ENCODE data around the gene APIP. TPM values are rescaled to one million over a fixed set of nuclear protein-coding genes. Genes with fewer than 3 reads are reported as not detected.
"Not testable (repeated sequence)": the region's sequence is repeated elsewhere in the genome, so short reads cannot be mapped to it uniquely, and the experiment has no call there.

Gene APIP
- total RNA-seq, 2 donors from 2014 or later: 23.0 to 31.1 TPM

DNA sequence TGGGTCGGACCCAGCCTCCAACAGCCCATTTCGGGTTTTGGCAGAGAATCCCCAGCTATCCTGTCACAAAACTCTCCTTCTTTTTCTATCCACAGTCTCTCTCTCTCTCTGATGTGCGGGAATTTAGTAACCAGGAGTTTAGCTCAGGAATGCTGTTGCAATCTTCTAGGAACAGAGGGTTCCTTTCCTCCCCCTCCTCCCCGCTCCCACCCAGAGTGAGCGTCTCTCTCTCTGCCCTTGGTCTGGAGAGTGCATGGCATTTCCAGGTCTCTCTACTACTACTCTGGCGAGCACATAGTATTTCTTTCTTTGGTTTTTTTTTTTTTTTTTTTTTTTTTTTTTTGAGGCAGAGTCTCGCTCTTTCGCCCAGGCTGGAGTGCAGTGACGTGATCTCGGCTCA, 17.7 kb downstream of the APIP start:
- no peak for DNase-seq (ENCODE audit: low spot score)
- intact Hi-C loops (cut with DNase I): loop anchor here (10.0 kb wide), 1 partner anchor 314 kb away; no protein-coding TSS in a partner anchor

DNA sequence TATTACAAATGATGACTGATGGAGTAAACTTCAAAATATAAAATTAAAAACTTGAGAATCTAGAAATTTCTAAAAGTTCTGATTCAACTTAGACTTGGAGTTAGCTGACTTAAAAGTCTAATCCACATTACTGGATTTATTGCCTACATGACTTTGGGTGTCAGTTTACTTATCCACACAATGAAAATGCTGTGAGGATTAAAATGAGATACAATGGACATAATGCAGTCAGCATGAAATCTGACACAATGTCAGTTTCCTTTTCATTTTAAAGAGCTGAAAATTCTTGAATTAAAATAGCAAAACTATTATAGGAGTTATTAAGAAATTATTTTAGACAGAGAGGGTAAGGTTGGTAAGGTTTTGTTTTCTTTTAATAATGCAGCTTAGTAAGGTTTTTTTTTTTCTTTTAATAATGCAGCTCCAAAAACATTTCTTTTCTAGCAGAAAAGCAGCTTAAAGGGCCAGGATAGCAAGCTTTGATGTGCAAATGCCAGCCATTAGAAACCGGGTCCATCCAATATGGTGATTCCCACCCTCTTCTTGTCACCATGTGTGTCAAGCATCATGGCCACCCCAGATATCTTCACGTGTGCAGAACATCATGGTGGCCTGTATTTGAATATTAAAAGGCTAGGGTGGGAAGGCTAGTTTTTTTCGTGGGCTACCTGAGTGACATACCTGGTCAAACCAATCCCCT, 18.9 kb downstream of the APIP start:
- no peak for DNase-seq (ENCODE audit: low spot score)
- intact Hi-C loops (cut with DNase I): loop anchor here (10.0 kb wide), 1 partner anchor 313 kb away; no protein-coding TSS in a partner anchor

DNA sequence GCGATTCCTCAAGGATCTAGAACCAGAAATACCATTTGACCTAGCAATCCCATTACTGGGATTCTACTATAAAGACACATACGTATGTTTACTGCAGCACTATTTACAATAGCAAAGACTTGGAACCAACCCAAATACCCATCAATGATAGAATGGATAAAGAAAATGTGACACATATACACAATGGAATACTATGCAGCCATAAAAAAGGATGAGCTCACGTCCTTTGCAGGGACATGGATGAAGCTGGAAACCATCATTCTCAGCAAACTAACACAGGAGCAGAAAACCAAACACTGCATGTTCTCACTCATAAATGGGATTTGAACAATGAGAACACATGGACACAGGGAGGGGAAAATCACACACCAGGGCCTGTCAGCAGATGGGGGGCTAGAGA, 20.0 kb downstream of the APIP start:
- not testable (repeated sequence) for DNase-seq (ENCODE audit: low spot score)
- intact Hi-C loops (cut with DNase I): loop anchor here (10.0 kb wide), 1 partner anchor 311 kb away; no protein-coding TSS in a partner anchor

- no peak for DNase-seq (ENCODE audit: low spot score)
- intact Hi-C loops (cut with DNase I): loop anchor here (10.0 kb wide), 1 partner anchor 309 kb away; no protein-coding TSS in a partner anchor
Observed at GRCh38 chr11:34893416-34893815, 22.8 kb downstream of the APIP start.

DNA sequence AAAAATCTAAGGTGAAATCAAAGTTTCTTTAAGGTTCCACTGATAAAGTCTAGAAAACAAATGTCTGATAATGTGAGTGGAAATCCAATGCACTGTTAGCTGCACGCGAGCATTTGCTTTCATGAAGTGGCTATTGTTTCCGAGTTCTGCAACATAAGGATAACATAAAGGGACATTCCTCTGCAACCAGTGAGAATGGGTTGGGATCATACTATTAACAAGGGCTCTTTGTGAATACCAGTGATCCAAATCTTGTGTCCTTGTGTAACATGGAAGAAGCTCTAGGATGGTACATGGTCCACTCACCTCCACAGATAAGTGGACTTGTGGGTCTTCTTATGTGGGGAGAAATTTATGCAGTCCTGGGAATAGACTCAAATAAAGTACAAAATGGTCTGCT, 24.6 kb downstream of the APIP start:
- intact Hi-C loops (cut with DNase I): loop anchor here (10.0 kb wide), 1 partner anchor 307 kb away; no protein-coding TSS in a partner anchor
- no peak for DNase-seq (ENCODE audit: low spot score)

GRCh38 chr11:34890812-34891211, 25.4 kb downstream of the APIP start:
- DNase-seq (ENCODE audit: low spot score): no peak
- intact Hi-C loops (cut with DNase I): loop anchor here (10.0 kb wide), 1 partner anchor 306 kb away; no protein-coding TSS in a partner anchor

DNA sequence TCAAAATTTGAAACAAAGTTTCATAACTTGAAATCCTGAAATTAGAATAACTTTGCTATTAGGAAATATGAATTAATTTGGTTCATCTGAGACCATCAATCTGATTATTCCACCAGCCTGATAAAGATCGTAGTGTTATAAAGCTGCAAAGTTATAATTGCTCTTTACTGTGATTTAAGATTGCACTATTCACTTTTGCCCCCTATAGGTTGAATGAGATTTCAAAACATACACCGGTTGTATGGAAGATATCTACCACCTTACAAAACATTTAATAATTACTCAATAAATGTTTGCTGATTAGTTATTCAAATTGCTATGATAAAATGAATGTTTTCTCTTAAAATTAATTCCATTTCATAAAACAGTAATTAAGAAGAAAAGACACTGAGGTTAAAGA, 26.1 kb downstream of the APIP start:
- intact Hi-C loops (cut with DNase I): loop anchor here (10.0 kb wide), 1 partner anchor 305 kb away; no protein-coding TSS in a partner anchor
- DNase-seq (ENCODE audit: low spot score): no peak

DNA sequence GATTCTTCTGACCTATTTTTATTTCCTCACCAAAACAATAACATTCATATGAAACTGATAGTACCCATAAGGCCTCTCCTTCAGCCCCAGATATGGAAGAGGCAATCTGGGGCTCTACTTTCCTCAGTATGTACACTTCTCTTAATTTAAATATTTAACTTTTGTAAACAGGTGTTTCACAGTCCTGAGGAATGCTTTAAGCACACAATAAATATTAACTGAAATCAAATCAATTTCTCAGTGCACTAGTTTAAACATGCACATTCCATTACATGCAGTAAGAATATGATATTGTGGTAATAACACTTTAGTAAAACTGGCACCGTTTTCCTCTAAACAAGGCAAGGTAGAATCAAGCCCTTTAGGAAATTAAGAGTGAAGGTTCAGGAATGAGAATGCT, 28.9 kb downstream of the APIP start:
- no peak for DNase-seq (ENCODE audit: low spot score)
- intact Hi-C loops (cut with DNase I): no loop called here

DNA sequence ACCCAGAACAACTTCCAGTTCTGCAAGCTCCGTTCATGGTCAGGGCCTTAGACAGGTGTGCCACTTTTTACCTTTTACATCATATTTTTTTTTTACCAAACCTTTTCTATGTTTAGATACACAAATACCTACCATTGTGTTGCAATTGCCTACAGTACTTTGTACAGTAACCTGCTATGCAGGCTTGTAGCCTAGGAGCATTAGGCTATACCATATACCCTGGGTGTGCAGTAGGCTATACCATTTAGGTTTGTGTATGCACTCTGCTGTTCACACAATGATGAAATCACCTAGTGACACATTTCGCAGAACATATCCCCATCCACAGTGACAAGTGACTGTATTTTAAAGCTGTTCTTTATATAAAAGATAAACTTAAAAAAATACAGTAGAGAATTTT, 29.6 kb downstream of the APIP start:
- DNase-seq (ENCODE audit: low spot score): no peak
- intact Hi-C loops (cut with DNase I): no loop called here

DNA sequence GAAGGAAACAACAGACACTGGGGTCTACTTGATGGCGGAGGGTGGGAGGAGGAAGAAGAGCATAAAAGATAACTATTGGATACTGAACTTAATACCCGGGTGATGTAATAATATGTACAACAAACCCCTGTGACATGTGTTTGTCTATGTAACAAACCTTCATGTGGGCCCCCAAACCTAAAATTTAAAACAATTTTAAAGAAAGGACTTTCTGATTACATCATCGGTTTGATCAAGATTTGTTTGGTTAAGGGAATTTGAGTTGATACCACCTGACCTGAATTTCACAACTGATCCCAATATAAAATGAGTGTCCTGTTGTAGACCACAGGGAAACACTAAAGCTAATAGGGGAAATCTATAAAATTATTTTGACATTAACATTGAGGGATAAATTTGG, 34.3 kb downstream of the APIP start:
- DNase-seq (ENCODE audit: low spot score): no peak
- intact Hi-C loops (cut with DNase I): no loop called here

DNA sequence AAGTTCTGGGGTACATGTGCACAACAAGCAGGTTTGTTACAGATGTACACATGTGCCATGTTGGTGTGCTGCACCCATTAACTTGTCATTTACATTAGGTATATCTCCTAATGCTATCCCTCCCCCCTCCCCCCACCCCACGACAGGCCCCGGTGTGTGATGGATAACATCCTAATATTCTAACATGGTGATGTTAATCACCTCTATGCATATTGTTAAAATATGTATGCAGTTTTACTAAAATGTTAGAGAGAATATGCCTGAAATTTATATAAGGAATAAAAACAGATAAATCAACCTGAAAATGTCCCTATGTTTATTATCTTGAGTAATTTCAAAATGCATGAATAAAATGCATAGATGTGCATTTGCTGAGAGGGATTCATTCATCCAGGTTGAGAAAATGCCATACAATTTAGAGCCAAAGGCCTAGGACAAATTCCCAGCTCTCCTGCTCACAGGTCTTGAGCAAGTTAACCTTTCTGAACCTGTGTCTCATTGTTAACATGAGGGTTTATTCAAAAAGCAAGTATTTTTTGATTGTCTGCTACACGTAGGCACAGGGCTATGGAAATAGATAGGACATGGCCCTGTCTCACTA, 38.7 kb downstream of the APIP start:
- no peak for DNase-seq (ENCODE audit: low spot score)
- intact Hi-C loops (cut with DNase I): no loop called here

DNA sequence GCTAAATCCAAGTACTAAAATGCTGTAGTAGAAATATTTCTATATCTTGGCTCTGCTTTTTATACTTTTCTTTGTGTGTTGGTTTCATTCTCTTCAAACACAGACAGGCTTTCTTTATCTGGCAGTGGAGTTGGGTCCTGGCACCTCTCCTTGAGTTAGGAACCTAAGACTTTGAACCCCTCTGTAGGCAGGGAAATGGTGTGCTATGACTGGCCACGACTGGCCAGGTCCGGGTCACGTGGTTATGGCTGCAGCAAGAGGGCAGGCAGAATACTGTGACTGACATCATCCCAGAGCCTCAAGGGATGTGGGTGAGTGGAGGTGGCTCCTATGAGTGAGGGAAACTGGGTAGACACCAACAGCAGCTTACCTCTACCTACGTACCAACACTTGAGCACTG, 42.0 kb downstream of the APIP start:
- intact Hi-C loops (cut with DNase I): no loop called here
- no peak for DNase-seq (ENCODE audit: low spot score)

- intact Hi-C loops (cut with DNase I): no loop called here
- no peak for DNase-seq (ENCODE audit: low spot score)
Observed at GRCh38 chr11:34870548-34871196, 45.5 kb downstream of the APIP start.

GRCh38 chr11:34869425-34869824, 46.8 kb downstream of the APIP start:
- DNase-seq (ENCODE audit: low spot score): no peak
- intact Hi-C loops (cut with DNase I): no loop called here

GRCh38 chr11:34866375-34866774, 49.8 kb downstream of the APIP start:
- intact Hi-C loops (cut with DNase I): no loop called here
- no peak for DNase-seq (ENCODE audit: low spot score)

DNA sequence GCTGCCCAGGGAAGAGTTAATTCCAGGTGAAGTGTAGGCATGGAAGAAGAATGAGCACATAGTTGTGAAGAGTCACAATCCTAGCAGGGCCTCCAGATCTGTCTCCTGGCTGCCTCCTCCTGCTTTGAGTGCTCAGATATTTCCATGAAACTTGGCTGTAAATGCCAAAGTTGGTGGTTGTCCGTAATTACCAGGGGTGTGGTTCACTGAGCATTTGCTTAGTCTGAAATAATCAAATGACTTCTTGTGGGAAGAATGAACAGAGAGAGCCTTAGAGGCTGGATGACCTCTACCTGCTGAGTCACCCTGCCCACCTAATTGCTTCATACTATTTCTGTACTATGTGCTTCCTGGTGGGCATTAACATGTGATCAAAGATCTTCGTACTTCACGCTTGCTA, 50.9 kb downstream of the APIP start:
- intact Hi-C loops (cut with DNase I): no loop called here

GRCh38 chr11:34864424-34864823, 51.8 kb downstream of the APIP start:
- no peak for DNase-seq (ENCODE audit: low spot score)
- intact Hi-C loops (cut with DNase I): no loop called here

More for the DNA sequence above, 50.9 kb downstream of the APIP start:
- no peak for DNase-seq (ENCODE audit: low spot score)

GRCh38 chr11:34863048-34863447, 53.1 kb downstream of the APIP start:
- intact Hi-C loops (cut with DNase I): no loop called here
- DNase-seq (ENCODE audit: low spot score): no peak

- no peak for DNase-seq (ENCODE audit: low spot score)
- intact Hi-C loops (cut with DNase I): no loop called here
Observed at GRCh38 chr11:34860518-34860917, 55.7 kb downstream of the APIP start.

DNA sequence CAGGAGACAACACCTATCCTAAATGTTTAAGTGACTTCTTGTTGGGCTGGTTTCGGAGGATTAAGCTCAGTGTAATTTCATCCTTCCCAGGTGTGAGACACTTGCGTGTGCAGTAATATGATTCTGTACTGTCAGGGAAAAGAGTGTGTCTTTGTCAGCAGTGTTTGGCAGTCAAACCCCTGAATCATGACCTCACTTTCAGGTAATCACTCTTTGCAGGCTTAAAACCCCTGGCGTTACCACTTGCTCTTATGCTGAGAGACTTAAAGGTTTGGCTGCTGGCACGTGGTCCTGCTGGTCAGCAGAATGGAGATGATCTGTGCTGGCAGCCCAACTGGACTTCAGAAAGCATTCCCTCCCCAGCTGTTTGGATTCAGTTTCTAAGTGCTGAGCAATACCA, 56.1 kb downstream of the APIP start:
- no peak for DNase-seq (ENCODE audit: low spot score)
- intact Hi-C loops (cut with DNase I): no loop called here

Measured in posterior vena cava (tissue), 2 donors.